ENCODE results near the gene CDH26.

CDH26 gene

GRCh38 chr20:59958626-59959025 lies 403 bp downstream of the CDH26 start:
- H3K4me3 ChIP-seq (ENCODE audit: control insufficient read depth, low read depth, low read length): no peak overlapping the region
- no peak for DNase-seq (ENCODE audit: low read depth)
- no peak for TF ChIP-seq CTCF (conservative IDR thresholded peaks at IDR 0.05; ENCODE audit: control insufficient read depth, insufficient read depth, low read depth, low read length)

GRCh38 chr20:59961423-59961822 lies 3.2 kb downstream of the CDH26 start:
- H3K4me3 ChIP-seq (ENCODE audit: control insufficient read depth, low read depth, low read length): no peak overlapping the region
- DNase-seq (ENCODE audit: low read depth): no peak
- TF ChIP-seq CTCF (conservative IDR thresholded peaks at IDR 0.05; ENCODE audit: control insufficient read depth, insufficient read depth, low read depth, low read length): no peak

GRCh38 chr20:59962155-59962554 lies 3.9 kb downstream of the CDH26 start:
- no peak for DNase-seq (ENCODE audit: low read depth)
- no peak overlapping the region for H3K4me3 ChIP-seq (ENCODE audit: control insufficient read depth, low read depth, low read length)
- TF ChIP-seq CTCF (conservative IDR thresholded peaks at IDR 0.05; ENCODE audit: control insufficient read depth, insufficient read depth, low read depth, low read length): no peak

GRCh38 chr20:59966428-59966827 lies 8.2 kb downstream of the CDH26 start:
- no peak for TF ChIP-seq CTCF (conservative IDR thresholded peaks at IDR 0.05; ENCODE audit: control insufficient read depth, insufficient read depth, low read depth, low read length)
- H3K4me3 ChIP-seq (ENCODE audit: control insufficient read depth, low read depth, low read length): no peak overlapping the region
- DNase-seq (ENCODE audit: low read depth): no peak

- no peak overlapping the region for H3K4me3 ChIP-seq (ENCODE audit: control insufficient read depth, low read depth, low read length)
- TF ChIP-seq CTCF (conservative IDR thresholded peaks at IDR 0.05; ENCODE audit: control insufficient read depth, insufficient read depth, low read depth, low read length): no peak
- DNase-seq (ENCODE audit: low read depth): no peak
Observed at GRCh38 chr20:59971428-59971827, 13.2 kb downstream of the CDH26 start.

GRCh38 chr20:59972037-59972801 lies 14.0 kb downstream of the CDH26 start:
- H3K4me3 ChIP-seq (ENCODE audit: control insufficient read depth, low read depth, low read length): no peak overlapping the region
- no peak for TF ChIP-seq CTCF (conservative IDR thresholded peaks at IDR 0.05; ENCODE audit: control insufficient read depth, insufficient read depth, low read depth, low read length)
- no peak for DNase-seq (ENCODE audit: low read depth)

All from fibroblast of mammary gland (primary cell).